GM19043 (cell line): ENCODE measurements around the gene RANBP17.
A peak's percentile ranks its signal among the peaks of the same experiment; 100 is the strongest.

Experiments used
- ATAC-seq: cut with Tn5 transposase; IDR thresholded peaks from one replicate; pipeline ENCODE4 v1.9.1; 2021; ENCODE audit warnings: low read depth; ENCODE audit not compliant: unreplicated experiment

Gene RANBP17

GRCh38 chr5:171342362-171343111 lies 480.7 kb downstream of the RANBP17 start:
- peak; percentile 79 for ATAC-seq

DNA sequence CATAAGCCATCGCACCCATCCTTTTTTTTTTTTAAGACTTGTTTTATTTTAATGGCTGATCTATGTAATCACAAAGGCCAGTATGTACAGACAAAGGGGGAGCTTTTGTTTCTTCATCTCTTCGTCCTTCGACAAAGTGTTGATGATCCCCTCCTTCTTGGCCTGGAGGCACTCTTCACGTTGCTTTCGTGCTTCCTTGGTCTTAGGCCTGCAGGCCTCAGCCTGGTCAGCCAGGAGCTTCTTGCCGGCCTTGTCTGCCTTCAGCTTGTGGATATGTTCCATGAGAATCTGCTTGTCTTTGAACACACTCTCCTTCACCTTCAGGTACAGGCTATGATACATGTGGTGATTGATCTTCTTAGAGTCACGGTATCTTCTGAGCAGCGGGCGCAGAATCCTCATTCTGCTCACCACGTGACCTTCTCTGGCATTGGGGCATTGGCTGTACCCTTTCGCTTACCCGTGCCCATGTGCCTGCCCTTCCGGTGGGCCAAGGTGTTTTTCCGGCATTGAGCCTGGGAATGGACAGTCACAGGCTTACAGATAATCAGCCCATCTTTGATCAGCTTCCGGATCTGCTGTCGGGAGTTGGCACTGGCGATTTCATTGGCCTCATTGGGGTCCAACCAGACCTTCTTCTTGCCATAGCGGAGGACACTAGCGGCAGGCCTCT lies 483.3 kb downstream of the RANBP17 start:
- no peak for ATAC-seq
